Stomach (tissue), 9 donors: ENCODE data around the gene RGS7. TPM values are rescaled to one million over a fixed set of nuclear protein-coding genes. Genes with fewer than 3 reads are reported as not detected.
A peak's percentile ranks its signal among the peaks of the same experiment; 100 is the strongest.
"Not testable (repeated sequence)": the region's sequence is repeated elsewhere in the genome, so short reads cannot be mapped to it uniquely, and the experiment has no call there.

ENCODE experiments used
- DNase-seq, 2 donors: peaks; one replicate each; pipeline versions ENCODE4 v3.0.0 to v3.0.0-alpha.2; 2013 to 2019
- H3K27ac ChIP-seq, 5 donors: fragments of 200-600 bp in 4 of 5; sonication (generic) in 4 of 5; one replicate each; pipeline ENCODE4 v1.5.1; 2013 to 2019; ENCODE audit warnings: mild to moderate bottlenecking in 1 of 5, moderate library complexity in 1 of 5
- H3K27me3 ChIP-seq, 3 donors: fragments of 200-600 bp; sonication (generic); one replicate each; pipeline ENCODE4 v1.5.1; 2017 to 2019; ENCODE audit warnings: mixed run types in 1 of 3
- H3K36me3 ChIP-seq, 4 donors: fragments of 200-600 bp; sonication (generic); 1 replicate in 3 of 4; 2 replicates in 1 of 4; pipeline ENCODE4 v1.5.1; 2016 to 2019
- H3K4me1 ChIP-seq, 4 donors: fragments of 200-600 bp; sonication (generic); one replicate each; pipeline ENCODE4 v1.5.1; 2016 to 2019
- H3K4me3 ChIP-seq, 4 donors: fragments of 200-600 bp; sonication (generic) in 3 of 4; one replicate each; pipeline ENCODE4 v1.5.1; 2016 to 2019; ENCODE audit warnings: mild to moderate bottlenecking in 1 of 4
- H3K9me3 ChIP-seq, 4 donors: fragments of 200-600 bp; sonication (generic); one replicate each; pipeline ENCODE4 v1.5.1; 2016 to 2019
- CTCF ChIP-seq, 7 experiments: fragments of 450-650 bp in 4 of 7; fragments of 200-600 bp in 3 of 7; sonication (generic) in 3 of 7; IDR thresholded peaks; one replicate each; pipeline ENCODE4 v1.5.1; 2016 to 2019; ENCODE audit warnings: antibody characterized with exemption in 7 of 7, control low read depth in 2 of 7, mild to moderate bottlenecking in 1 of 7
- EP300 ChIP-seq: sonication (generic); formaldehyde crosslinking; IDR thresholded peaks from one replicate; pipeline ENCODE4 v1.6.1; 2017; ENCODE audit warnings: antibody characterized with exemption
- POLR2A ChIP-seq, 4 donors: fragments of 450-650 bp; IDR thresholded peaks; one replicate each; pipeline ENCODE4 v1.6.1; 2016; ENCODE audit warnings: antibody characterized with exemption in 4 of 4, control low read depth in 2 of 4, mild to moderate bottlenecking in 1 of 4, moderate library complexity in 1 of 4
- POLR2AphosphoS5 ChIP-seq, 3 donors: sonication (generic); formaldehyde crosslinking; IDR thresholded peaks; one replicate each; pipeline ENCODE4 v1.6.1; 2016; ENCODE audit warnings: antibody characterized with exemption in 3 of 3
- WGBS, 5 donors: extraction: QIAGEN DNeasy Blood & Tissue Kit in 3 of 5; methylation state at CpG; one replicate each; pipeline versions ENCODE4 v1.1.5 to v1.1.7; 2013 to 2018; 5-methylcytosine and 5-hydroxymethylcytosine counted together
- intact Hi-C: fragments of 100-400 bp; cut with DNase I; formaldehyde crosslinking; loops from one replicate; pipeline ENCODE4 v1.15.1; 2023; ENCODE audit warnings: low total_unique reads
- polyA plus RNA-seq, 3 donors: library from polyadenylated mRNA; stranded (reverse); fragments of 200-250 nt; gene quantifications; one replicate each; pipeline ENCODE4 v1.2.3, GENCODE V29; 2013
- total RNA-seq, 5 donors: library from RNA; depleted of rRNA; stranded (reverse); fragments of >200 nt; gene quantifications; one replicate each; pipeline versions ENCODE4 v1.1.0 to v1.2.3, GENCODE V29; 2014 to 2016
- donor health status: healthy with polysubstance abuse.
- donor health status: Bipolar disorder and iron deficiency.
- donor health status: healthy.

The RGS7 gene
- total and polyA plus RNA-seq, 8 donors = 0.23 to 2.9 (median 1.9) TPM; not detected in 2

DNA sequence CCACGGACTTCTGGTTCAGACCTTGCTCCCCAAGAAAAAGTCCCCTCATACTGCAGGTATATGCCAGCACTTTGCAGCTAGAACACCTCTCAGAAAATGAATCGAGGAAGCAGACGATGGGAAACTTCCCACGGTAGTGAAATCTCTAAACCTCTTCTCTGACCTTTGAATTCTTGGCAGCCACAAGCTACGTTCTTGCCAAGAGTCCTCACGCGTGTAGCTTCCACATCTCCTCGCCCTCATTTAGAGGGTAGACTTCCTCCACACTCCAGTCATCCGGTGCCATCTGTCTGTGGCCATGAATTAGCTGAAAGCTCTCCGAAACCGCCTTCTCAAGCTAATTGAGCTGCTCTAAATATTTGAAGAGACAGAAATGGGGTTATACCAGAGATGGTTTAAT is 127.8 kb downstream of the RGS7 start:
- intact Hi-C loops = no loop called here

GRCh38 chr1:241228339-241228738 is 128.7 kb downstream of the RGS7 start:
- H3K27me3 ChIP-seq = no peaks in the 10 kb centered on the region

More for the DNA sequence above, 127.8 kb downstream of the RGS7 start:
- H3K27ac ChIP-seq = peak overlapping the region in 1 of 5 donors; percentile 3
- TF ChIP-seq CTCF (IDR thresholded peaks at IDR 0.05) = no peak
- TF ChIP-seq POLR2AphosphoS5 (IDR thresholded peaks at IDR 0.05) = no peak
- TF ChIP-seq EP300 = no peak
- no peak for TF ChIP-seq POLR2A (IDR thresholded peaks at IDR 0.05)
- 14 to 31% (median 23%) methylated on average over 11 of the region's 11 CpGs for WGBS, 5 donors
- H3K4me3 ChIP-seq = no peak overlapping the region
- peak; percentile 42 to 52 for DNase-seq
- no peaks in the 10 kb centered on the region for H3K9me3 ChIP-seq
- peaks cover 0 to 26% (median 8%) of the 10 kb centered on the region in 4 donors for H3K4me1 ChIP-seq
- H3K36me3 ChIP-seq = no peaks in the 10 kb centered on the region
- no peaks in the 10 kb centered on the region for H3K27me3 ChIP-seq

DNA sequence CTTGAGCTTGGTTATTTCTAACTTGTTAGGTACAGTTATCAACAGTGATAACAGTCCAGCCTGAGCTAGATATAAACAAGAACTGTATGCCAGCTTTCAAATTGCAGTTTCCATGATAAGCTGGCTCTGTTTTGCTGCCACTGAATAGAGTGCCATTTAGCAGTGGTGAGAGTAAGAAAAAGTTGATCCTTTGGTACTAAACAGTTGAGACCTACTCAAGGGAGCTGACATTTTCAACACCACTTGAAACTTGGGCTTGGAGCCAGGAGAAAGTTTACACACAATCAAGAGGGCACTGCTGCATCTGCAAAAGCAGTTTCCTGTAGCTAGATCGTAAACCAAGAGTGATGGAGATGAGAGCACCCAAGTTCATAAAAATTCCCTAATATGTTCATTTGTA is 131.3 kb downstream of the RGS7 start:
- Histone ChIP-seq H3K4me1 (peaks cover 0 to 32% (median 8%) of the 10 kb centered on the region in 4 donors), H3K4me3 (no peak overlapping the region), H3K36me3 (no peaks in the 10 kb centered on the region), H3K9me3 (no peaks in the 10 kb centered on the region), H3K27me3 (no peaks in the 10 kb centered on the region), H3K27ac (peak overlapping the region in 1 of 5 donors; percentile 46)
- peak in 1 of 2 donors; percentile 48 for DNase-seq
- intact Hi-C loops = no loop called here
- 0 to 31% (median 17%) methylated on average over 1 of the region's 1 CpG for WGBS, 5 donors
- TF ChIP-seq POLR2AphosphoS5 (IDR thresholded peaks at IDR 0.05) (peak in 1 of 3 donors; percentile 36), EP300 (no peak)

More at GRCh38 chr1:241228339-241228738, 128.7 kb downstream of the RGS7 start:
- Histone ChIP-seq H3K36me3 (no peaks in the 10 kb centered on the region), H3K4me1 (peaks cover 0 to 26% (median 8%) of the 10 kb centered on the region in 4 donors), H3K9me3 (no peaks in the 10 kb centered on the region), H3K27ac (no peak overlapping the region), H3K4me3 (no peak overlapping the region)
- 33 to 62% (median 53%) methylated on average over 4 of the region's 4 CpGs for WGBS, 5 donors
- intact Hi-C loops = no loop called here
- TF ChIP-seq POLR2A (IDR thresholded peaks at IDR 0.05) = no peak
- no peak for TF ChIP-seq CTCF (IDR thresholded peaks at IDR 0.05)
- no peak for TF ChIP-seq EP300
- no peak for TF ChIP-seq POLR2AphosphoS5 (IDR thresholded peaks at IDR 0.05)
- DNase-seq = no peak

GRCh38 chr1:241224189-241224588 is 132.8 kb downstream of the RGS7 start:
- WGBS, 5 donors = 87 to 93% (median 89%) methylated on average over 3 of the region's 3 CpGs
- intact Hi-C loops, H3K27ac ChIP-seq, DNase-seq, H3K9me3 ChIP-seq, H3K27me3 ChIP-seq, H3K36me3 ChIP-seq, H3K4me3 ChIP-seq: not testable (repeated sequence)
- peaks cover 0 to 31% (median 11%) of the 10 kb centered on the region in 4 donors for H3K4me1 ChIP-seq

DNA sequence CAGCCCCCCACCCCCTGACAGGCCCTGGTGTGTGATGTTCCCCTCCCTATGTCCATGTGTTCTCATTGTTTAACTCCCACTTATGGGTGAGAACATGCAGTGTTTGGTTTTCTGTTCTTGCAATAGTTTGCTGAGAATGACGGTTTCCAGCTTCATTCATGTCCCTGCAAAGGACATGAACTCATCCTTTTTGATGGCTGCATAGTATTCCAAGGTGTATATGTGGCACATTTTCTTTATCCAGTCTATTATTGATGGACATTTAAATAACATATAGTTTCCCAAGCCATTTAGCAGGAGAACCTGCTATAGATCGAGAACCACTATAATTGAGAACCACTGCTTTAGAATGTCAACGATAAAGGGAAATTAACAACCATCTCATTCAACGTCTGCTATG is 134.2 kb downstream of the RGS7 start:
- WGBS, 5 donors = 86 to 94% (median 89%) methylated on average over 4 of the region's 4 CpGs
- DNase-seq, H3K4me3 ChIP-seq, H3K36me3 ChIP-seq, intact Hi-C loops, H3K9me3 ChIP-seq, H3K27ac ChIP-seq, H3K27me3 ChIP-seq: not testable (repeated sequence)
- peaks cover 0 to 23% (median 6%) of the 10 kb centered on the region in 4 donors for H3K4me1 ChIP-seq

DNA sequence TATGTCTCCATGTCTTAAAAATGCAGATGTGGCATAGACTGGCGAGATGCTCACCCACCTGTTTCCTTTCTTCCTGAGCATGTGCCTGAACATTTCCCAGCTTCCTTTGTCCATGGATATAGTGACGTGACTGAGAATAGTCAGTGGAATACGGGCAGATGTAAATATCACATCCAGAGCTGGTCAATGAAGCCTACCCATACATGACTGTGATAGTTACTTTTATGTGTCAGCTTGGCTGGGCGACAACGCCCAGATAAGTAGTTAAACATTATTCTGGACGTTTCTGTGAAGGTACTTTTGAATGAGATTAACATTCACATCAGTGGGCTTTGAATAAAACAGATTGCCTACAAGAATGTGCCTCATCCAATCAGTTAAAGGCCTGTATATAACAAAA is 135.7 kb downstream of the RGS7 start:
- TF ChIP-seq EP300 = no peak
- TF ChIP-seq CTCF (IDR thresholded peaks at IDR 0.05) = no peak
- no peak for TF ChIP-seq POLR2AphosphoS5 (IDR thresholded peaks at IDR 0.05)
- TF ChIP-seq POLR2A (IDR thresholded peaks at IDR 0.05) = no peak
- DNase-seq = no peak
- Histone ChIP-seq H3K4me1 (peaks cover 0 to 22% (median 6%) of the 10 kb centered on the region in 4 donors), H3K36me3 (no peaks in the 10 kb centered on the region), H3K4me3 (no peak overlapping the region), H3K27ac (peak overlapping the region in 1 of 5 donors; percentile 36), H3K9me3 (peaks cover 0 to 12% (median 0%) of the 10 kb centered on the region in 4 donors), H3K27me3 (no peaks in the 10 kb centered on the region)
- 32 to 50% (median 43%) methylated on average over 6 of the region's 6 CpGs for WGBS, 5 donors
- intact Hi-C loops = no loop called here

- H3K4me3 ChIP-seq, H3K27me3 ChIP-seq, intact Hi-C loops, H3K36me3 ChIP-seq, DNase-seq: not testable (repeated sequence)
- Histone ChIP-seq H3K9me3 (peaks cover 0 to 15% (median 0%) of the 10 kb centered on the region in 4 donors), H3K4me1 (peaks cover 0 to 17% (median 5%) of the 10 kb centered on the region in 4 donors), H3K27ac (peak overlapping the region in 1 of 5 donors; percentile 61)
- WGBS, 5 donors = 62 to 82% (median 68%) methylated on average over 1 of the region's 1 CpG
These were observed 136.1 kb downstream of the RGS7 start for GRCh38 chr1:241220913-241221312.
